ENCODE measurements around the gene PRMT6.

DNA sequence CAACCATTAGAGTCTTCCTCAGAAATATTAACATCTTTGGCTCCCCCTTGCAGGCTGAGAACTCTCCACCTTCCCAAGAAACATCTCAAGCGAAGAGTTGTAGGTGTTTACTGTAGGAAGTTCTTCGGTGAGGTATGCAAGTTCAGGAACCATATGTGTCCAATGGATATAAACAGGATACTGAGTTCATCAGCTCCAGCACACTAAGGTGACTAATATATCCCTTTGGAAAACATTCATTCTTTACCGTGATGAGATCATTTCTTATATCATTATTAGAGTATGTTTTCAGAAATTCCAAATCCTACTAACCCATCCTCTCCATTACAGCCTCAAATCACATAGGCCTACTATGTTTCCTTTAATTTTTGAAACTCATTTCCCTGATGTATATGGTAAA lies 37.3 kb upstream of the PRMT6 start:
- no peak for TF ChIP-seq EZH2 (IDR thresholded peaks at IDR 0.05; ENCODE audit: low read depth)
- TF ChIP-seq, protein P1, sequence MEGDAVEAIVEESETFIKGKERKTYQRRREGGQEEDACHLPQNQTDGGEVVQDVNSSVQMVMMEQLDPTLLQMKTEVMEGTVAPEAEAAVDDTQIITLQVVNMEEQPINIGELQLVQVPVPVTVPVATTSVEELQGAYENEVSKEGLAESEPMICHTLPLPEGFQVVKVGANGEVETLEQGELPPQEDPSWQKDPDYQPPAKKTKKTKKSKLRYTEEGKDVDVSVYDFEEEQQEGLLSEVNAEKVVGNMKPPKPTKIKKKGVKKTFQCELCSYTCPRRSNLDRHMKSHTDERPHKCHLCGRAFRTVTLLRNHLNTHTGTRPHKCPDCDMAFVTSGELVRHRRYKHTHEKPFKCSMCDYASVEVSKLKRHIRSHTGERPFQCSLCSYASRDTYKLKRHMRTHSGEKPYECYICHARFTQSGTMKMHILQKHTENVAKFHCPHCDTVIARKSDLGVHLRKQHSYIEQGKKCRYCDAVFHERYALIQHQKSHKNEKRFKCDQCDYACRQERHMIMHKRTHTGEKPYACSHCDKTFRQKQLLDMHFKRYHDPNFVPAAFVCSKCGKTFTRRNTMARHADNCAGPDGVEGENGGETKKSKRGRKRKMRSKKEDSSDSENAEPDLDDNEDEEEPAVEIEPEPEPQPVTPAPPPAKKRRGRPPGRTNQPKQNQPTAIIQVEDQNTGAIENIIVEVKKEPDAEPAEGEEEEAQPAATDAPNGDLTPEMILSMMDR (conservative IDR thresholded peaks at IDR 0.05): no peak

All from PC-9 (cell line).